SK-N-SH (cell line): Measurements from ENCODE around the gene FAM177A1. TPM values are rescaled to one million over a fixed set of nuclear protein-coding genes. Genes with fewer than 3 reads are reported as not detected.

ENCODE experiments used
- CTCF ChIA-PET: fragments of 300-600, 350-600 bp; formaldehyde crosslinking; extraction: SDS; loops from one replicate; lab custom pipeline; 2021; lab: Yijun Ruan, JAX
- POLR2A ChIA-PET: fragments of 350-600 bp; sonication (Branson Sonifier 250); formaldehyde crosslinking; extraction: SDS; loops from one replicate; lab custom pipeline; 2020; ENCODE audit warnings: antibody characterized with exemption, inconsistent platforms; lab: Yijun Ruan, JAX
- DNase-seq: peaks from one replicate; pipeline ENCODE4 v3.0.0; 2012
- H2AFZ ChIP-seq: fragments of 200-600 bp; sonication (generic); 2 replicates; pipeline ENCODE4 v1.8.1; 2016; ENCODE audit warnings: antibody characterized with exemption, mild to moderate bottlenecking, low read depth
- H3F3A ChIP-seq: fragments of 200-600 bp; sonication (generic); replicated peaks from 2 replicates; pipeline ENCODE3; 2016; ENCODE audit warnings: antibody characterized with exemption, mild to moderate bottlenecking; ENCODE audit not compliant: insufficient read depth
- H3K27ac ChIP-seq, 2 experiments: fragments of 200-500 bp in 1 of 2; fragments of 200-600 bp in 1 of 2; sonication (Bioruptor generic) in 1 of 2; sonication (generic), shearing (Covaris generic) in 1 of 2; 2 replicates each; pipeline versions ENCODE4 v1.5.1 to v1.6.1; 2014 to 2016; ENCODE audit warnings: low read depth in 2 of 2, inconsistent platforms in 1 of 2, low read length in 1 of 2, mild to moderate bottlenecking in 1 of 2, mixed read lengths in 1 of 2
- H3K27me3 ChIP-seq: fragments of 200-600 bp; sonication (generic), shearing (Covaris generic); 2 replicates; pipeline ENCODE4 v1.6.1; 2016; ENCODE audit warnings: mixed run types; ENCODE audit not compliant: insufficient read depth
- H3K36me3 ChIP-seq, 2 experiments: fragments of 200-500 bp in 1 of 2; fragments of 200-600 bp in 1 of 2; sonication (Bioruptor generic) in 1 of 2; sonication (generic) in 1 of 2; replicated peaks in 1 of 2; 2 replicates each; pipeline versions ENCODE3 to v1.5.1; 2014 to 2016; ENCODE audit warnings: low read length in 1 of 2, mild to moderate bottlenecking in 1 of 2; ENCODE audit not compliant: insufficient read depth in 2 of 2, control insufficient read depth in 1 of 2
- H3K4me1 ChIP-seq, 2 experiments: fragments of 200-500 bp in 1 of 2; fragments of 200-600 bp in 1 of 2; sonication (Bioruptor generic) in 1 of 2; sonication (generic), shearing (Covaris generic) in 1 of 2; 2 replicates each; pipeline versions ENCODE4 v1.5.1 to v1.6.1; 2014 to 2016; ENCODE audit warnings: low read depth in 1 of 2, low read length in 1 of 2, mixed run types in 1 of 2; ENCODE audit not compliant: insufficient read depth in 2 of 2, control insufficient read depth in 1 of 2
- H3K4me2 ChIP-seq: fragments of 200-600 bp; sonication (generic), shearing (Covaris generic); 2 replicates; pipeline ENCODE4 v1.6.1; 2017; ENCODE audit warnings: mixed run types
- H3K4me3 ChIP-seq, 2 experiments: fragments of 200-500 bp in 1 of 2; fragments of 200-600 bp in 1 of 2; sonication (Bioruptor generic) in 1 of 2; sonication (generic), shearing (Covaris generic) in 1 of 2; 2 replicates each; pipeline versions ENCODE4 v1.5.1 to v1.8.1; 2014 to 2016; ENCODE audit warnings: low read depth in 2 of 2, inconsistent platforms in 1 of 2, low read length in 1 of 2, mild to moderate bottlenecking in 1 of 2, mixed read lengths in 1 of 2, moderate library complexity in 1 of 2
- H3K79me2 ChIP-seq: fragments of 200-600 bp; sonication (generic); 2 replicates; pipeline ENCODE4 v1.8.1; 2017; ENCODE audit warnings: mild to moderate bottlenecking; ENCODE audit not compliant: insufficient read depth
- H3K9ac ChIP-seq: fragments of 200-600 bp; sonication (generic); 2 replicates; pipeline ENCODE4 v1.6.1; 2017; ENCODE audit warnings: mixed run types
- H3K9me2 ChIP-seq: fragments of 200-600 bp; sonication (generic); 2 replicates; pipeline ENCODE4 v1.6.1; 2017; ENCODE audit warnings: mixed run types
- H3K9me3 ChIP-seq: fragments of 200-600 bp; sonication (generic); 2 replicates; pipeline ENCODE4 v1.6.1; 2017; ENCODE audit warnings: mixed run types, mild to moderate bottlenecking, moderate library complexity
- H4K20me1 ChIP-seq: fragments of 200-600 bp; sonication (generic); 2 replicates; pipeline ENCODE4 v1.6.1; 2017; ENCODE audit warnings: mild to moderate bottlenecking, mixed run types; ENCODE audit not compliant: insufficient read depth
- CTCF ChIP-seq: fragments of 200-600 bp; sonication (generic); IDR thresholded peaks from 2 replicates; pipeline ENCODE4 v1.6.1; 2017; ENCODE audit warnings: antibody characterized with exemption, mild to moderate bottlenecking, moderate library complexity
- IRF3 ChIP-seq: fragments of 150-350 bp; IDR thresholded peaks from 2 replicates; pipeline ENCODE4 v1.6.1; 2016; ENCODE audit warnings: mild to moderate bottlenecking, low read depth, low read length
- MAX ChIP-seq: IDR thresholded peaks from 2 replicates; pipeline ENCODE4 v1.4.0; 2012; ENCODE audit warnings: low read depth
- RCOR1 ChIP-seq: fragments of 150-350 bp; IDR thresholded peaks from 2 replicates; pipeline ENCODE4 v1.6.1; 2017; ENCODE audit warnings: antibody characterized with exemption, low read length
- REST ChIP-seq: IDR thresholded peaks from 2 replicates; pipeline ENCODE4 v1.6.1; 2012; ENCODE audit warnings: mild to moderate bottlenecking, low read depth, low read length, moderate library complexity
- SIN3A ChIP-seq: IDR thresholded peaks from 2 replicates; pipeline ENCODE4 v1.6.1; 2012; ENCODE audit warnings: low read depth, mild to moderate bottlenecking, low read length, moderate library complexity, borderline replicate concordance
- SMC3 ChIP-seq: IDR thresholded peaks from 2 replicates; pipeline ENCODE4 v1.6.1; 2012; ENCODE audit warnings: low read depth, low read length, improper control_type of control experiment
- ZBTB33 ChIP-seq: IDR thresholded peaks from 2 replicates; pipeline ENCODE4 v1.4.0; 2012; ENCODE audit warnings: low read depth, borderline replicate concordance
- WGBS: methylation state at CpG from one replicate; pipeline ENCODE4 v1.1.6; 2017; ENCODE audit warnings: low lambda C conversion rate; 5-methylcytosine and 5-hydroxymethylcytosine counted together
- polyA plus RNA-seq, 3 experiments: library from polyadenylated mRNA; depleted of rRNA; stranded (reverse); fragments of >200 nt; gene quantifications; 2 replicates each; pipeline ENCODE4 v1.2.3, GENCODE V29; 2012

FAM177A1 gene
- polyA plus RNA-seq, 1 of the 3 experiments (the other 2 are of a cell fraction): 36.7 TPM

GRCh38 chr14:35028435-35028834 is 17.6 kb upstream of the FAM177A1 start:
- no peak for DNase-seq
- ChIA-PET CTCF (no interaction called here), POLR2A (no interaction called here)
- Histone ChIP-seq H3K36me3 (peaks cover 25 to 81% of the 10 kb centered on the region in 2 experiments), H3F3A (peaks cover 6% of the 10 kb centered on the region), H3K9me3 (no peaks in the 10 kb centered on the region), H3K4me2 (no peak overlapping the region), H3K9me2 (no peaks in the 10 kb centered on the region), H4K20me1 (no peaks in the 10 kb centered on the region), H2AFZ (no peak overlapping the region), H3K27me3 (no peaks in the 10 kb centered on the region), H3K79me2 (no peaks in the 10 kb centered on the region), H3K27ac (no peak overlapping the region), H3K4me1 (no peaks in the 10 kb centered on the region), H3K4me3 (no peak overlapping the region), H3K9ac (no peak overlapping the region)
- WGBS: 99% methylated on average over 2 of the region's 2 CpGs
- TF ChIP-seq ZBTB33 (no peak), MAX (no peak), CTCF (no peak), SIN3A (no peak), SMC3 (no peak), RCOR1 (no peak), IRF3 (no peak)

GRCh38 chr14:35032562-35032961 is 13.5 kb upstream of the FAM177A1 start:
- H3K27ac ChIP-seq: no peak overlapping the region
- peaks cover 21 to 72% of the 10 kb centered on the region in 2 experiments for H3K36me3 ChIP-seq
- H3K27me3 ChIP-seq: no peaks in the 10 kb centered on the region
- WGBS: 100% methylated on average over 2 of the region's 2 CpGs
- no peaks in the 10 kb centered on the region for H3K9me3 ChIP-seq
- no peaks in the 10 kb centered on the region for H3F3A ChIP-seq
- H2AFZ ChIP-seq: no peak overlapping the region
- no peak overlapping the region for H3K4me2 ChIP-seq
- H3K4me1 ChIP-seq: no peaks in the 10 kb centered on the region
- DNase-seq: no peak
- H3K9ac ChIP-seq: no peak overlapping the region
- H3K79me2 ChIP-seq: no peaks in the 10 kb centered on the region
- H4K20me1 ChIP-seq: no peaks in the 10 kb centered on the region
- no peak overlapping the region for H3K4me3 ChIP-seq
- no peaks in the 10 kb centered on the region for H3K9me2 ChIP-seq
- ChIA-PET CTCF (no interaction called here), POLR2A (no interaction called here)
- TF ChIP-seq REST: no peak
